K562 (cell line): ENCODE results near the gene SORCS2. TPM values are rescaled to one million over a fixed set of nuclear protein-coding genes. Genes with fewer than 3 reads are reported as not detected.
A peak's percentile ranks its signal among the peaks of the same experiment; 100 is the strongest.

Experiments
- ATAC-seq: fragments of 200-7000 bp; cut with Tn5 transposase; 3 replicates; pipeline ENCODE4 v1.9.1; 2020; ENCODE audit warnings: moderate library complexity
- BruUV-seq: library from RNA; stranded (reverse); fragments of 400-500 nt; replicated peaks from 2 replicates; lab custom pipeline; 2021; lab: Mats Ljungman, UMichigan
- CTCF ChIA-PET: fragments of 300-600 bp; formaldehyde crosslinking; extraction: SDS; loops from one replicate; lab custom pipeline; 2021; ENCODE audit warnings: low intra/inter-chr PET ratio; lab: Yijun Ruan, JAX
- POLR2A ChIA-PET: fragments of 300-600, 350-650 bp; sonication (Branson Sonifier 250); formaldehyde crosslinking; extraction: SDS; loops from one replicate; lab custom pipeline; 2021; ENCODE audit warnings: antibody characterized with exemption, inconsistent platforms; lab: Yijun Ruan, JAX
- DNase-seq, 4 experiments: peaks; one replicate each; pipeline versions ENCODE4 v3.0.0 to v3.0.0-alpha.2; 2011 to 2018; ENCODE audit warnings: low spot score in 3 of 4, mixed read lengths in 3 of 4; ENCODE audit errors: extremely low read depth in 1 of 4
- FAIRE-seq: peaks from 2 replicates; lab custom pipeline; 2011; peaks lifted over from hg19 to GRCh38; lab: Jason Lieb, UNC
- H2AFZ ChIP-seq: 2 replicates; pipeline ENCODE4 v1.6.0; 2011; ENCODE audit warnings: low read depth, low read length, control low read depth, inconsistent platforms
- H3K27ac ChIP-seq: fragments of 200-600 bp; 3 replicates; pipeline ENCODE4 v1.8.0; 2011; ENCODE audit warnings: low read depth, mild to moderate bottlenecking, control low read depth, inconsistent platforms, low read length, moderate library complexity, mixed read lengths; ENCODE audit errors: extremely low read depth
- H3K27me3 ChIP-seq, 2 experiments: fragments of 300-600 bp in 1 of 2; 2 replicates in 1 of 2; 3 replicates in 1 of 2; pipeline versions ENCODE4 v1.6.0 to v1.8.0; 2011; ENCODE audit warnings: inconsistent platforms in 2 of 2, low read length in 2 of 2, mild to moderate bottlenecking in 1 of 2, mixed read lengths in 1 of 2, moderate library complexity in 1 of 2; ENCODE audit not compliant: control insufficient read depth in 2 of 2, insufficient read depth in 2 of 2
- H3K36me3 ChIP-seq: fragments of 300-600 bp; 3 replicates; pipeline ENCODE4 v1.8.0; 2011; ENCODE audit warnings: mild to moderate bottlenecking, low read length, inconsistent platforms; ENCODE audit not compliant: control insufficient read depth, insufficient read depth
- H3K4me1 ChIP-seq, 2 experiments: fragments of 200-600 bp in 1 of 2; replicated peaks in 1 of 2; 2 replicates in 1 of 2; 3 replicates in 1 of 2; pipeline versions ENCODE4 v1.5.1 to v1.8.0; 2011; ENCODE audit warnings: inconsistent platforms in 2 of 2, low read length in 2 of 2, mild to moderate bottlenecking in 1 of 2, mixed read lengths in 1 of 2, moderate library complexity in 1 of 2; ENCODE audit not compliant: control insufficient read depth in 2 of 2, insufficient read depth in 2 of 2
- H3K4me2 ChIP-seq: 2 replicates; pipeline ENCODE4 v1.6.1; 2011; ENCODE audit warnings: low read length, control low read depth, inconsistent platforms, mixed read lengths; ENCODE audit not compliant: insufficient read depth
- H3K4me3 ChIP-seq: fragments of 200-600 bp; sonication (generic), shearing (Covaris generic); 2 replicates; pipeline ENCODE4 v1.5.1; 2016; ENCODE audit warnings: control low read depth, inconsistent platforms
- H3K79me2 ChIP-seq: fragments of 200-600 bp; 3 replicates; pipeline ENCODE4 v1.8.0; 2011; ENCODE audit warnings: low read length, inconsistent platforms; ENCODE audit not compliant: control insufficient read depth, insufficient read depth
- H3K9ac ChIP-seq, 2 experiments: 2 replicates each; pipeline versions ENCODE4 v1.6.0 to v1.6.1; 2011; ENCODE audit warnings: low read depth in 2 of 2, low read length in 2 of 2, control low read depth in 1 of 2, inconsistent platforms in 1 of 2, mild to moderate bottlenecking in 1 of 2, mixed read lengths in 1 of 2; ENCODE audit not compliant: insufficient read depth in 1 of 2
- H3K9me1 ChIP-seq: one replicate; pipeline ENCODE4 v1.6.0; 2011; ENCODE audit warnings: inconsistent platforms, mild to moderate bottlenecking, low read length, moderate library complexity; ENCODE audit not compliant: control insufficient read depth, insufficient read depth
- H3K9me3 ChIP-seq: replicated peaks from 2 replicates; pipeline ENCODE4 v1.5.1; 2011; ENCODE audit warnings: low read depth, low read length, inconsistent platforms; ENCODE audit not compliant: control insufficient read depth, insufficient read depth
- H4K20me1 ChIP-seq: replicated peaks from 2 replicates; pipeline ENCODE4 v1.6.1; 2011; ENCODE audit warnings: low read length, inconsistent platforms, mixed read lengths; ENCODE audit not compliant: control insufficient read depth, insufficient read depth
- E2F6 ChIP-seq, 2 experiments: IDR thresholded peaks; 2 replicates each; pipeline ENCODE4 v1.6.1; 2011; ENCODE audit warnings: borderline replicate concordance in 1 of 2, control low read depth in 1 of 2, low read depth in 1 of 2, low read length in 1 of 2, mild to moderate bottlenecking in 1 of 2, mixed read lengths in 1 of 2, moderate library complexity in 1 of 2; ENCODE audit not compliant: insufficient read depth in 1 of 2, insufficient read length in 1 of 2, poor library complexity in 1 of 2, severe bottlenecking in 1 of 2; ENCODE audit errors: extremely low read depth in 1 of 2
- EWSR1 ChIP-seq: fragments of 450-650 bp; IDR thresholded peaks from 2 replicates; pipeline ENCODE4 v1.6.1; 2018; ENCODE audit warnings: borderline replicate concordance, mild to moderate bottlenecking, low read depth, moderate library complexity; ENCODE audit not compliant: partially characterized antibody
- JUN ChIP-seq, 2 experiments: sonication (generic) in 1 of 2; formaldehyde crosslinking in 1 of 2; IDR thresholded peaks; 2 replicates each; pipeline versions ENCODE4 v1.6.1 to v1.8.0; 2012 to 2022; ENCODE audit warnings: borderline replicate concordance in 2 of 2, mild to moderate bottlenecking in 2 of 2, improper control_type of control experiment in 1 of 2, low read depth in 1 of 2, low read length in 1 of 2, missing genetic modification reagents in 1 of 2
- PTTG1 ChIP-seq: fragments of 450-650 bp; IDR thresholded peaks from 2 replicates; pipeline ENCODE4 v1.6.1; 2016; ENCODE audit warnings: low read depth, mild to moderate bottlenecking, missing genetic modification characterization, missing compliant biosample characterization
- RBM14 ChIP-seq: fragments of 200-400 bp; formaldehyde crosslinking; IDR thresholded peaks from 2 replicates; pipeline ENCODE4 v1.6.1; 2018; ENCODE audit warnings: low read depth, mild to moderate bottlenecking, low read length, moderate library complexity, borderline replicate concordance; ENCODE audit not compliant: insufficient read depth
- RBM39 ChIP-seq: fragments of 200-400 bp; formaldehyde crosslinking; optimal IDR thresholded peaks from 2 replicates; pipeline ENCODE3; 2018; ENCODE audit warnings: low read depth, low read length
- RFX7 ChIP-seq: fragments of 250-450 bp; sonication (Bioruptor Pico); IDR thresholded peaks from 2 replicates; pipeline ENCODE4 v1.5.1; 2021; ENCODE audit warnings: mild to moderate bottlenecking
- THRA ChIP-seq: fragments of 450-650 bp; IDR thresholded peaks from 2 replicates; pipeline ENCODE4 v1.6.1; 2017; ENCODE audit warnings: mild to moderate bottlenecking, moderate library complexity
- XRCC5 ChIP-seq: fragments of 200-400 bp; formaldehyde crosslinking; IDR thresholded peaks from 2 replicates; pipeline ENCODE4 v1.6.1; 2017; ENCODE audit warnings: low read depth, mild to moderate bottlenecking, low read length
- ZBED1 ChIP-seq: IDR thresholded peaks from 2 replicates; pipeline ENCODE4 v1.6.1; 2014
- ZNF12 ChIP-seq: sonication (generic); formaldehyde crosslinking; IDR thresholded peaks from 2 replicates; pipeline ENCODE4 v1.4.0; 2020; ENCODE audit warnings: mild to moderate bottlenecking, missing genetic modification reagents
- ZZZ3 ChIP-seq: fragments of 450-650 bp; IDR thresholded peaks from 2 replicates; pipeline ENCODE4 v1.6.1; 2016; ENCODE audit warnings: antibody characterized with exemption, mild to moderate bottlenecking, moderate library complexity
- WGBS: fragments of 100-300 bp; shearing (Covaris generic); methylation state at CpG from one replicate; pipeline ENCODE4 v1.1.6; 2016; ENCODE audit warnings: low coverage, mixed read lengths; ENCODE audit not compliant: insufficient coverage; ENCODE audit errors: missing lambda C conversion rate; 5-methylcytosine and 5-hydroxymethylcytosine counted together
- in situ Hi-C: fragments of 300-500 bp; cut with MboI; formaldehyde crosslinking; loops from 4 replicates; pipeline ENCODE4 v1.15.0; 2018; ENCODE audit warnings: inconsistent platforms, mixed read lengths
- intact Hi-C: fragments of 100-400 bp; cut with micrococcal nuclease; formaldehyde crosslinking; loops from 2 replicates; pipeline ENCODE4 v1.14.2; 2022
- polyA plus RNA-seq, 8 experiments: library from polyadenylated mRNA; depleted of rRNA in 4 of 8; stranded (reverse) in 5 of 8; unstranded in 3 of 8; fragments of >200 nt; fragmentation: Nextera tagmentation in 2 of 8; fragmentation: Illumina TruSeq in 1 of 8; extraction: Ambion mirVana in 2 of 8; extraction: Trizol in 1 of 8; gene quantifications; 2 replicates each; pipeline versions ENCODE4 v1.2.1 to v1.2.3, GENCODE V29; 2011 to 2014; ENCODE audit warnings: inconsistent platforms in 1 of 8, missing spikeins in 1 of 8
- total RNA-seq, 7 experiments: library from RNA; depleted of rRNA in 6 of 7; stranded (reverse); fragments of >200 nt in 6 of 7; fragmentation: Illumina TruSeq in 2 of 7; extraction: Trizol in 2 of 7; gene quantifications; 2 replicates each; pipeline versions ENCODE4 v1.2.1 to v1.2.3, GENCODE V29; 2011 to 2021; ENCODE audit warnings: low replicate concordance in 1 of 7

Gene SORCS2
- total and polyA plus RNA-seq, 9 of the 15 experiments (the other 6 are each of a cell fraction or from before 2014, with no cell fraction given) = not detected

- Histone ChIP-seq H3K27me3 (peaks cover 68 to 84% of the 10 kb centered on the region in 2 experiments), H3K9me3 (no peaks in the 10 kb centered on the region), H3K9ac (no peak overlapping the region), H3K36me3 (no peaks in the 10 kb centered on the region), H3K4me1 (peaks cover 0 to 4% of the 10 kb centered on the region in 2 experiments; a peak in 1 of 5 replicates), H3K9me1 (no peaks in the 10 kb centered on the region), H4K20me1 (peaks cover 8% of the 10 kb centered on the region; the same call in 1 of the 2 replicates), H3K4me2 (no peak overlapping the region), H3K79me2 (no peaks in the 10 kb centered on the region), H2AFZ (no peak overlapping the region), H3K4me3 (no peak overlapping the region), H3K27ac (no peak overlapping the region)
- BruUV-seq = no TSS peak
- POLR2A ChIA-PET = no interaction called here
- FAIRE-seq = no peak
- intact Hi-C loops = no loop called here
- ATAC-seq = no peak
- CTCF ChIA-PET = no interaction called here
- in situ Hi-C loops = no loop called here
- WGBS = 3% methylated on average over 11 of the region's 13 CpGs
- no peak for DNase-seq
- TF ChIP-seq ZNF12 (CRISPR knock-in tag) (0 out of 2 replicates have a peak, but pooled peaks have one; percentile 52), EWSR1 (no peak)
These were observed 44.0 kb upstream of the SORCS2 start for GRCh38 chr4:7148337-7148736.

- H2AFZ ChIP-seq = no peak overlapping the region
- H3K27me3 ChIP-seq = peaks cover 68 to 85% of the 10 kb centered on the region in 2 experiments
- ChIA-PET CTCF (no interaction called here), POLR2A (no interaction called here)
- intact Hi-C loops = no loop called here
- ATAC-seq (no peak), DNase-seq (no peak), FAIRE-seq (no peak)
- no peaks in the 10 kb centered on the region for H3K79me2 ChIP-seq
- in situ Hi-C loops = no loop called here
- no peak overlapping the region for H3K27ac ChIP-seq
- peaks cover 0 to 3% of the 10 kb centered on the region in 2 experiments; a peak in 2 of 5 replicates for H3K4me1 ChIP-seq
- peaks cover 8% of the 10 kb centered on the region; the same call in 1 of the 2 replicates for H4K20me1 ChIP-seq
- no TSS peak for BruUV-seq
- H3K9ac ChIP-seq = no peak overlapping the region
- no peaks in the 10 kb centered on the region for H3K36me3 ChIP-seq
- no peaks in the 10 kb centered on the region for H3K9me1 ChIP-seq
- no peak overlapping the region for H3K4me3 ChIP-seq
- H3K4me2 ChIP-seq = no peak overlapping the region
- H3K9me3 ChIP-seq = no peaks in the 10 kb centered on the region
- WGBS = under 1% methylated on average over 19 of the region's 20 CpGs
- TF ChIP-seq PTTG1 (tag) (no peak), RBM14 (no peak), RBM39 (no peak), E2F6 (IDR thresholded peaks at IDR 0.05; ENCODE audit: borderline replicate concordance in 1 of 2, extremely low read depth in 1 of 2, insufficient read depth in 1 of 2, insufficient read length in 1 of 2, low read depth in 1 of 2, low read length in 1 of 2, poor library complexity in 1 of 2, severe bottlenecking in 1 of 2) (no peak), THRA (no peak), ZZZ3 (no peak), ZBED1 (no peak), XRCC5 (no peak), RFX7 (no peak), JUN (IDR thresholded peaks at IDR 0.05; ENCODE audit: borderline replicate concordance, low read depth, low read length) (no peak), JUN (CRISPR knock-in tag; IDR thresholded peaks at IDR 0.05; ENCODE audit: borderline replicate concordance) (no peak)
These were observed 42.2 kb upstream of the SORCS2 start for GRCh38 chr4:7150036-7150635.
